HepG2 (cell line): Measurements from ENCODE around the gene WDR11. TPM values are rescaled to one million over a fixed set of nuclear protein-coding genes. Genes with fewer than 3 reads are reported as not detected.

Source experiments
- ATAC-seq: fragments of 200-7000 bp; cut with Tn5 transposase; 3 replicates; pipeline ENCODE4 v1.9.1; 2020; ENCODE audit warnings: mild to moderate bottlenecking, moderate library complexity
- BruUV-seq: library from RNA; stranded (reverse); fragments of 400-500 nt; replicated peaks from 2 replicates; lab custom pipeline; 2021; lab: Mats Ljungman, UMichigan
- CTCF ChIA-PET: fragments of 300-600 bp; formaldehyde crosslinking; extraction: SDS; loops from one replicate; lab custom pipeline; 2021; ENCODE audit warnings: low total read pairs, inconsistent platforms, low intra/inter-chr PET ratio; lab: Yijun Ruan, JAX
- POLR2A ChIA-PET: fragments of 350-600 bp; sonication (Branson Sonifier 250); formaldehyde crosslinking; loops from one replicate; lab custom pipeline; 2020; ENCODE audit warnings: antibody characterized with exemption, inconsistent platforms; lab: Yijun Ruan, JAX
- DNase-seq: peaks from one replicate; pipeline ENCODE4 v3.0.0-alpha.2; 2015; ENCODE audit warnings: low spot score
- FAIRE-seq: peaks from 3 replicates; lab custom pipeline; 2011; peaks lifted over from hg19 to GRCh38; lab: Jason Lieb, UNC
- H2AFZ ChIP-seq: one replicate; pipeline ENCODE4 v1.6.1; 2011; ENCODE audit warnings: low read length, inconsistent platforms
- H3K27ac ChIP-seq: fragments of 300-600 bp; 3 replicates; pipeline ENCODE4 v1.8.0; 2011; ENCODE audit warnings: mixed run types, mild to moderate bottlenecking, mixed read lengths, low read length, inconsistent platforms; ENCODE audit not compliant: insufficient read depth; ENCODE audit errors: extremely low read length
- H3K27me3 ChIP-seq, 2 experiments: fragments of 200-600 bp in 1 of 2; 2 replicates in 1 of 2; 3 replicates in 1 of 2; pipeline versions ENCODE4 v1.6.0 to v1.8.0; 2011; ENCODE audit warnings: low read length in 2 of 2, mild to moderate bottlenecking in 2 of 2, moderate library complexity in 2 of 2, inconsistent platforms in 1 of 2; ENCODE audit not compliant: insufficient read depth in 2 of 2, control insufficient read depth in 1 of 2
- H3K36me3 ChIP-seq, 2 experiments: fragments of 200-600 bp in 1 of 2; replicated peaks in 1 of 2; 2 replicates in 1 of 2; 3 replicates in 1 of 2; pipeline versions ENCODE4 v1.5.1 to v1.8.0; 2011; ENCODE audit warnings: low read length in 2 of 2, inconsistent platforms in 1 of 2; ENCODE audit not compliant: insufficient read depth in 2 of 2, control insufficient read depth in 1 of 2
- H3K4me1 ChIP-seq: 2 replicates; pipeline ENCODE4 v1.5.1; 2012; ENCODE audit warnings: low read length, inconsistent platforms; ENCODE audit not compliant: insufficient read depth
- H3K4me2 ChIP-seq: 2 replicates; pipeline ENCODE4 v1.6.0; 2011; ENCODE audit warnings: low read depth, low read length, inconsistent platforms
- H3K4me3 ChIP-seq, 3 experiments: fragments of 200-600 bp in 1 of 3; sonication (generic), shearing (Covaris generic) in 1 of 3; replicated peaks in 1 of 3; 2 replicates each; pipeline ENCODE4 v1.5.1; 2011 to 2016; ENCODE audit warnings: low read length in 3 of 3, inconsistent platforms in 2 of 3, low read depth in 2 of 3, mild to moderate bottlenecking in 2 of 3, control low read depth in 1 of 3, mixed read lengths in 1 of 3; ENCODE audit not compliant: insufficient read depth in 1 of 3
- H3K79me2 ChIP-seq: one replicate; pipeline ENCODE4 v1.6.1; 2011; ENCODE audit warnings: low read length, inconsistent platforms; ENCODE audit not compliant: insufficient read depth
- H3K9ac ChIP-seq: 2 replicates; pipeline ENCODE4 v1.6.0; 2011; ENCODE audit warnings: mild to moderate bottlenecking, low read depth, low read length, inconsistent platforms; ENCODE audit not compliant: insufficient read depth
- H3K9me3 ChIP-seq: 2 replicates; pipeline ENCODE4 v1.5.1; 2012; ENCODE audit warnings: mild to moderate bottlenecking, low read length
- H4K20me1 ChIP-seq: 2 replicates; pipeline ENCODE4 v1.6.0; 2011; ENCODE audit warnings: inconsistent platforms, mild to moderate bottlenecking, low read length, moderate library complexity; ENCODE audit not compliant: insufficient read depth
- NFKB2 ChIP-seq: sonication (generic); formaldehyde crosslinking; IDR thresholded peaks from 2 replicates; pipeline ENCODE4 v1.4.0; 2020; ENCODE audit warnings: missing genetic modification reagents, borderline replicate concordance
- RBM39 ChIP-seq: fragments of 200-400 bp; formaldehyde crosslinking; IDR thresholded peaks from one replicate; pipeline ENCODE4 v1.6.1; 2018; ENCODE audit warnings: antibody characterized with exemption, mild to moderate bottlenecking, low read depth, low read length; ENCODE audit not compliant: poor library complexity, severe bottlenecking
- YY1 ChIP-seq: IDR thresholded peaks from 2 replicates; pipeline ENCODE4 v1.6.1; 2011; ENCODE audit warnings: low read length, low read depth, moderate library complexity, mild to moderate bottlenecking; ENCODE audit not compliant: insufficient read depth, insufficient replicate concordance
- ZBTB38 ChIP-seq: sonication (generic); formaldehyde crosslinking; IDR thresholded peaks from 2 replicates; pipeline ENCODE4 v1.5.1; 2020; ENCODE audit warnings: mild to moderate bottlenecking, missing genetic modification reagents
- ZNF768 ChIP-seq: sonication (generic); formaldehyde crosslinking; IDR thresholded peaks from 2 replicates; pipeline ENCODE4 v1.4.0; 2020; ENCODE audit warnings: missing genetic modification reagents
- WGBS: methylation state at CpG from one replicate; pipeline ENCODE4 v1.1.6; 2017; ENCODE audit warnings: low lambda C conversion rate; 5-methylcytosine and 5-hydroxymethylcytosine counted together
- in situ Hi-C: cut with HindIII; loops from 2 replicates; pipeline ENCODE4 v1.10.0; 2017; ENCODE audit warnings: low pct_unique_long_range_greater_than_20kb; ENCODE audit not compliant: extremely low pct_ligation_motif_present
- intact Hi-C: fragments of 100-400 bp; cut with micrococcal nuclease; formaldehyde crosslinking; loops from one replicate; pipeline ENCODE4 v1.10.0; 2022; ENCODE audit not compliant: unreplicated experiment
- polyA plus RNA-seq, 8 experiments: library from polyadenylated mRNA; depleted of rRNA in 3 of 8; stranded (reverse) in 7 of 8; unstranded in 1 of 8; fragments of >200 nt; fragmentation: Illumina TruSeq in 4 of 8; extraction: Trizol in 4 of 8; gene quantifications; 2 replicates each; pipeline versions ENCODE4 v1.2.1 to v1.2.3, GENCODE V29; 2011 to 2016; ENCODE audit warnings: low read depth in 4 of 8, missing spikeins in 1 of 8, mixed read lengths in 1 of 8; ENCODE audit not compliant: insufficient read depth in 1 of 8
- total RNA-seq, 5 experiments: library from RNA; depleted of rRNA; stranded (reverse); fragments of >200 nt; fragmentation: Illumina TruSeq; extraction: Trizol; gene quantifications; 2 replicates each; pipeline ENCODE4 v1.2.3, GENCODE V29; 2016; ENCODE audit warnings: low read depth in 1 of 5
- TF ChIP-seq, protein P1 (sequence below): sonication (generic); formaldehyde crosslinking; IDR thresholded peaks from 2 replicates; pipeline ENCODE4 v1.4.0; 2020; ENCODE audit warnings: missing genetic modification reagents
- TF ChIP-seq, protein P2 (sequence below), 2 experiments: fragments of 450-650 bp in 1 of 2; sonication (generic) in 1 of 2; formaldehyde crosslinking; IDR thresholded peaks; 2 replicates each; pipeline versions ENCODE4 v1.5.0 to v1.8.0; 2020 to 2022; ENCODE audit warnings: mild to moderate bottlenecking in 1 of 2, missing genetic modification reagents in 1 of 2
- TF ChIP-seq, protein P3 (sequence below), 2 experiments: sonication (generic) in 1 of 2; formaldehyde crosslinking in 1 of 2; IDR thresholded peaks; 2 replicates each; pipeline versions ENCODE4 v1.6.1 to v1.9.0; 2014 to 2022; ENCODE audit warnings: antibody characterized with exemption in 1 of 2, borderline replicate concordance in 1 of 2, inconsistent platforms in 1 of 2, low read depth in 1 of 2, missing genetic modification reagents in 1 of 2
- TF ChIP-seq, protein P4 (sequence below): sonication (generic); formaldehyde crosslinking; IDR thresholded peaks from 2 replicates; pipeline ENCODE4 v1.5.1; 2020; ENCODE audit warnings: mild to moderate bottlenecking, moderate library complexity, missing genetic modification reagents

The WDR11 gene
- total and polyA plus RNA-seq, 2 of the 13 experiments (the other 11 are each of a cell fraction or from before 2014, with no cell fraction given), result 38.0 to 45.2 TPM

DNA sequence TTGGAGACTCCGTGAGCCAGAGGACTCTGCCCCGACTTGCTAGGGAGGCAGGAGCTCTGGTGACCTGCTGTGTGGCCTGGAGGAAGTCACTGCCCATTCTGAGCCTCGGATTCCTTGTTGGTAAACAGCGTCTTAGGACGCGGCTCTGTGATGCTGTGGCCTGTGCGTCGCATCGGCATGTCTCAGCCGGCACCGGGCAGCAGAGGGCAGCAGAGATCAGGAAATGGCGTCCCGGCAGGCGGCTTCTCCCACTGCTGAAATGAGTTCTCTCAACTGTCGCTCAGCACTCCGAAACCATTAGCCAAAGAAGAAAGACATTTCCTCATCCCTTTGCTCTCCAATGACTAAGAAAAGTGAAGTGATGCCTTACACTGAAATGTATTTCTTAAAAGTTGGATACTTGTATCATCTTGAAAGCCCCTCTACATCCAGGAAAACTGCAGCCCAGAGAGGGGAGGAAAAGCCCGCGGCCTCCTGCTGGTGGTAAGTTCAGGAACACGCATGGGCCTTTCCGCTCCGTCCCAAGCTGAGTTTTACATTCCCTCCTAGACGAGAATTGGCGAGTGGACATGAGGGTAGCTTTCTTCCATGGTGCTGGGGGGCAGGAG, 91.7 kb downstream of the WDR11 start (continued):
- TF ChIP-seq RBM39 (peak; percentile 45), ZNF768 (CRISPR knock-in tag) (peak; percentile 94), YY1 (peak; percentile 60)
- TF ChIP-seq, protein P1, sequence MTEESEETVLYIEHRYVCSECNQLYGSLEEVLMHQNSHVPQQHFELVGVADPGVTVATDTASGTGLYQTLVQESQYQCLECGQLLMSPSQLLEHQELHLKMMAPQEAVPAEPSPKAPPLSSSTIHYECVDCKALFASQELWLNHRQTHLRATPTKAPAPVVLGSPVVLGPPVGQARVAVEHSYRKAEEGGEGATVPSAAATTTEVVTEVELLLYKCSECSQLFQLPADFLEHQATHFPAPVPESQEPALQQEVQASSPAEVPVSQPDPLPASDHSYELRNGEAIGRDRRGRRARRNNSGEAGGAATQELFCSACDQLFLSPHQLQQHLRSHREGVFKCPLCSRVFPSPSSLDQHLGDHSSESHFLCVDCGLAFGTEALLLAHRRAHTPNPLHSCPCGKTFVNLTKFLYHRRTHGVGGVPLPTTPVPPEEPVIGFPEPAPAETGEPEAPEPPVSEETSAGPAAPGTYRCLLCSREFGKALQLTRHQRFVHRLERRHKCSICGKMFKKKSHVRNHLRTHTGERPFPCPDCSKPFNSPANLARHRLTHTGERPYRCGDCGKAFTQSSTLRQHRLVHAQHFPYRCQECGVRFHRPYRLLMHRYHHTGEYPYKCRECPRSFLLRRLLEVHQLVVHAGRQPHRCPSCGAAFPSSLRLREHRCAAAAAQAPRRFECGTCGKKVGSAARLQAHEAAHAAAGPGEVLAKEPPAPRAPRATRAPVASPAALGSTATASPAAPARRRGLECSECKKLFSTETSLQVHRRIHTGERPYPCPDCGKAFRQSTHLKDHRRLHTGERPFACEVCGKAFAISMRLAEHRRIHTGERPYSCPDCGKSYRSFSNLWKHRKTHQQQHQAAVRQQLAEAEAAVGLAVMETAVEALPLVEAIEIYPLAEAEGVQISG (CRISPR knock-in tag), result 0 out of 2 replicates have a peak, but pooled peaks have one; percentile 21
- TF ChIP-seq, all 625 proteins: peak for 27

DNA sequence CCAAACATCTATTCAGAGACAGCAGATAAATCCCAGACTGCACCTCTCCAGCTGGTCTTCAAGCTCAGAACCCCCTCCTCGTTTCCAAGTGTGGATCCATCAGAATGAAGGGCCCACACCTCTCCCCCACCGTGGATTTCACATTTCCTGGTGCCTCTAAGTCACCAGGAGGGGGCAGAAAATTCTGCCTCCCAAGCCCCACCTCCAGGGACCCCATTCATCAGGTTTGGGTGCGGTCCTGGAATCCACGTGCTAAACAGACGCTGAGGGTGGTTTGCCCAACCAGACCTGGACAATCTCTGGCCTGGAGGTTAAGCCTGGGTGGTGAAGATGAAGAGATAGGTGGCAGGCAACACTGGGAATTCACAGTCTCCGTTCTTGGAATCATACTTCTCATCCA, 92.4 kb downstream of the WDR11 start:
- Histone ChIP-seq H3K4me1 (no peaks in the 10 kb centered on the region), H3K36me3 (no peaks in the 10 kb centered on the region), H3K9me3 (no peaks in the 10 kb centered on the region), H3K4me2 (peak overlapping the region; percentile 63), H3K79me2 (no peaks in the 10 kb centered on the region), H4K20me1 (no peaks in the 10 kb centered on the region), H3K9ac (no peak overlapping the region), H3K27me3 (no peaks in the 10 kb centered on the region; a peak in 1 of 5 replicates), H3K27ac (no peak overlapping the region), H3K4me3 (no peak overlapping the region), H2AFZ (no peak overlapping the region)
- CTCF ChIA-PET, result interaction anchor here (0.8 to 2.3 kb wide), 3 partner anchors 665 to 943 kb away, joined by 4 to 14 read pairs (median 7); no protein-coding TSS in a partner anchor
- POLR2A ChIA-PET, result no interaction called here
- BruUV-seq, result no TSS peak
- intact Hi-C loops (loop anchor here (1.0 to 5.0 kb wide), 3 partner anchors 665 to 959 kb away; no protein-coding TSS in a partner anchor), in situ Hi-C loops (loop anchor here (5.0 kb wide), 1 partner anchor 789 kb away; no protein-coding TSS in a partner anchor)
- DNase-seq, result no peak
- ATAC-seq, result peak; percentile 12; the same call in 2 of the 3 replicates
- FAIRE-seq, result no peak
- WGBS, result 34% methylated on average over 3 of the region's 6 CpGs
- TF ChIP-seq, protein P2, sequence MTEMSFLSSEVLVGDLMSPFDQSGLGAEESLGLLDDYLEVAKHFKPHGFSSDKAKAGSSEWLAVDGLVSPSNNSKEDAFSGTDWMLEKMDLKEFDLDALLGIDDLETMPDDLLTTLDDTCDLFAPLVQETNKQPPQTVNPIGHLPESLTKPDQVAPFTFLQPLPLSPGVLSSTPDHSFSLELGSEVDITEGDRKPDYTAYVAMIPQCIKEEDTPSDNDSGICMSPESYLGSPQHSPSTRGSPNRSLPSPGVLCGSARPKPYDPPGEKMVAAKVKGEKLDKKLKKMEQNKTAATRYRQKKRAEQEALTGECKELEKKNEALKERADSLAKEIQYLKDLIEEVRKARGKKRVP (CRISPR knock-in tag; IDR thresholded peaks at IDR 0.05), result no peak
- TF ChIP-seq, protein P3, sequence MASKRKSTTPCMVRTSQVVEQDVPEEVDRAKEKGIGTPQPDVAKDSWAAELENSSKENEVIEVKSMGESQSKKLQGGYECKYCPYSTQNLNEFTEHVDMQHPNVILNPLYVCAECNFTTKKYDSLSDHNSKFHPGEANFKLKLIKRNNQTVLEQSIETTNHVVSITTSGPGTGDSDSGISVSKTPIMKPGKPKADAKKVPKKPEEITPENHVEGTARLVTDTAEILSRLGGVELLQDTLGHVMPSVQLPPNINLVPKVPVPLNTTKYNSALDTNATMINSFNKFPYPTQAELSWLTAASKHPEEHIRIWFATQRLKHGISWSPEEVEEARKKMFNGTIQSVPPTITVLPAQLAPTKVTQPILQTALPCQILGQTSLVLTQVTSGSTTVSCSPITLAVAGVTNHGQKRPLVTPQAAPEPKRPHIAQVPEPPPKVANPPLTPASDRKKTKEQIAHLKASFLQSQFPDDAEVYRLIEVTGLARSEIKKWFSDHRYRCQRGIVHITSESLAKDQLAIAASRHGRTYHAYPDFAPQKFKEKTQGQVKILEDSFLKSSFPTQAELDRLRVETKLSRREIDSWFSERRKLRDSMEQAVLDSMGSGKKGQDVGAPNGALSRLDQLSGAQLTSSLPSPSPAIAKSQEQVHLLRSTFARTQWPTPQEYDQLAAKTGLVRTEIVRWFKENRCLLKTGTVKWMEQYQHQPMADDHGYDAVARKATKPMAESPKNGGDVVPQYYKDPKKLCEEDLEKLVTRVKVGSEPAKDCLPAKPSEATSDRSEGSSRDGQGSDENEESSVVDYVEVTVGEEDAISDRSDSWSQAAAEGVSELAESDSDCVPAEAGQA (IDR thresholded peaks at IDR 0.05; ENCODE audit: low read depth), result no peak
- TF ChIP-seq, protein P3 (CRISPR knock-in tag; IDR thresholded peaks at IDR 0.05; ENCODE audit: borderline replicate concordance), result no peak
- TF ChIP-seq NFKB2 (CRISPR knock-in tag), result no peak
- TF ChIP-seq ZBTB38 (CRISPR knock-in tag), result no peak
- TF ChIP-seq, protein P4, sequence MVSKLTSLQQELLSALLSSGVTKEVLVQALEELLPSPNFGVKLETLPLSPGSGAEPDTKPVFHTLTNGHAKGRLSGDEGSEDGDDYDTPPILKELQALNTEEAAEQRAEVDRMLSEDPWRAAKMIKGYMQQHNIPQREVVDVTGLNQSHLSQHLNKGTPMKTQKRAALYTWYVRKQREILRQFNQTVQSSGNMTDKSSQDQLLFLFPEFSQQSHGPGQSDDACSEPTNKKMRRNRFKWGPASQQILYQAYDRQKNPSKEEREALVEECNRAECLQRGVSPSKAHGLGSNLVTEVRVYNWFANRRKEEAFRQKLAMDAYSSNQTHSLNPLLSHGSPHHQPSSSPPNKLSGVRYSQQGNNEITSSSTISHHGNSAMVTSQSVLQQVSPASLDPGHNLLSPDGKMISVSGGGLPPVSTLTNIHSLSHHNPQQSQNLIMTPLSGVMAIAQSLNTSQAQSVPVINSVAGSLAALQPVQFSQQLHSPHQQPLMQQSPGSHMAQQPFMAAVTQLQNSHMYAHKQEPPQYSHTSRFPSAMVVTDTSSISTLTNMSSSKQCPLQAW, result no peak
